Germinal center (tissue), 1 donor: ENCODE measurements around the gene HOXA4.

Source experiments
- DNase-seq: peaks from one replicate; pipeline ENCODE4 v3.0.0; 2012; ENCODE audit warnings: mixed read lengths, low spot score

HOXA4 gene

DNA sequence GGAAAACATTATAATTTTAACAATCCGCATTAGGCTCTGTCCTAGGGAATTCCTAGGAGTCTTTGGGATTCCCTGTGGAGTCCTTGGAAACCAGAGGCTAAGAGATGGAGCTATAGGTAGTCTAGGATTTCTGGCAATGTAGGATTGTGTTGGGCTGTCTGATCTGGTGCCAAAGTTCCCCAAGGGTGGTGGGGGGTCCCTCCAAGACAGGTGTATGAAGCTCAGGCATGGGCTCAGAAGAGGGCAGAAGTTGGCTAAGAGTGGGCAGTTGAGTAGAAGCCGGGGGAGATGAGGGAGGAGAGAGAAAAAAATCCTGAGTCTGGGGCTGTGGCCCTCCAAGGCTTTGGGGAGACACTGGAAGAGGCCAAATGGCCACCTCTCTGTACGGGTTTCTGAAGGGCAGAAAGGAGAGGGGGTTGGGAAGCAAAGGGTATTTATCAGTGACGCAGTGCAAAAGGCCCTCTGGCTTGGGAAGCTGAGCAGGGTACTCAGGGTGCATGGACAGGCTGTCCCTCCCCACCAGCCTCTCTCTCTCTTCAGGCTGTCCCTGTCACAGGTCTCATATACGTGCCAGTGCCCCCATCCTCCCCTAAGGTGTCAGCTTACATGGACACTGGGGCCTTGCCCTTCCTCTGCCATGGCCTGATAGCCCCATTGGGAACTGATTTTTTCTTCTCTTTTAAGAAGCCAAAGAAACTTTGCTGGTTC, 16.1 kb upstream of the HOXA4 start:
- no peak for DNase-seq

DNA sequence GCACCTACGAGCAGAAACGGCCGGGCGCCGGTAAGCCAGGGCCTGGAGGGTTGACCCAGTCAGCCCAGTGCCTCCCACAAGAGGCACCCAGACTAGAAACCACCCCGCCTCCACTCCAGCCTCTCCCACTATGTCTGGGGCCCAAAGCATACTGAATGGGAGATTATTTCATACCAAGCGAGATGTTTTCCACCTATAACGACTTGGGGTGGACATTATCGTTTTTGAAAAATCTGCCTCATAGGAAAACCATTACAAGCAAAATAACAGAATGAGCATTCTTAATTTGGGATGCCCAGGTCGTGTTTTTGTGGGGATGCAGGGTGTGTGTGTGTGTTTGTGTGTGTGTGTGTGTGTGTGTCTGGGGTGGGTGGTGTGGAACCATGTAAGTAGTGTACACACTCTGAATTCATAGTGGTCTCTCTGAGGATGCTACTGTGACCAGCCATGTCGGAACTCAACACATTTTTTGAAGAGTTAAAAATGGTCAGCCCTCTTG, 15.4 kb upstream of the HOXA4 start:
- DNase-seq, result no peak

DNA sequence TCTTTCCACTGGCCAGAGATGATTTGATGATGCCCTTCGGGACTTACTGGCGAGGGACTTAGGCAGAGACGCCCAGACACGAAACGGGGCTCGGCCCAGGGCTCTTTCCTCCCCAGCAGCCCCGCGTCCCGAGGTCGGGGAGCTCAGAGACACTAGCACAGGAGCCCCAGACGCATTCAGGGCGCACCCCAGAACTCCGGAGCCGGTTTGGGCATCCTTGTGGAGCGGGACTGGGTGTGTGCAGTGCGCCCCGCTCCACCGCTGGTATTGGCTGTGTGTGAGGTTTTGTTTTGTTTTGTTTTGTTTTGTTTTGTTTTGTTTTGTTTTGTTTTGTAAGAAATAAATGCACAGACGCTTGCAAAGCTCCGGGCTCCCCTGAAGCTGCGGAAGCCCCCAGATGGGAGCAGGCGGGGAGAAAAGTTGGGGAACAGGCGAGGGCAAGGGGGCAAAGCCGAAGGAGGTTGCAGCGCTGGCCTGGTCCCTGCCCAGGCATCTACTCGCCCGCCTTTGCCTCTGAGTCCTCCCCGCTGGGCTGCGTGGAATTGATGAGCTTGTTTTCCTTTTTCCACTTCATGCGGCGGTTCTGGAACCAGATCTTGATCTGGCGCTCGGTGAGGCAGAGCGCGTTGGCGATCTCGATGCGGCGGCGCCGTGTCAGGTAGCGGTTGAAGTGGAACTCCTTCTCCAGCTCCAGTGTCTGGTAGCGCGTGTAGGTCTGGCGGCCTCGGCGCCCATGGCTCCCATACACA, 14.8 kb upstream of the HOXA4 start:
- no peak for DNase-seq

DNA sequence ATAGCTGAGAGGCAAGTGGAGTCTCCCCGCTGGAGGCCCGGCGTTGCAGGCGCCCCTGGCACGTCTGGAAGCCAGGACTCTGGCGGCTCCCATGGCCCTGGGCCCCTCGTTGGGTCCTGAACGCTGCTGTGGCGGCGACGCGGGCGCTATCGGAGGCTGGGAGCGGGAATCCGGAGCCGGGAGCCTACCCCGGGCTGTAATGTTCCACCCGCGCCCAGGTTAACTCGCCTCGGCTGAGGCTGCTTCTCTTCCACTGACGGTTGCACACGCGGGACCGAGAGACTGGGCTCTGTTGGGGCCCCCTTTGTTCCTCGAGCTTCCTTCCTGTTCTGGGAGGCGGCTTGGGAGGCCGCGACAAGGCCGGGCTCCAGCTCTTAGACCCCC, 14.2 kb upstream of the HOXA4 start:
- DNase-seq, result no peak

DNA sequence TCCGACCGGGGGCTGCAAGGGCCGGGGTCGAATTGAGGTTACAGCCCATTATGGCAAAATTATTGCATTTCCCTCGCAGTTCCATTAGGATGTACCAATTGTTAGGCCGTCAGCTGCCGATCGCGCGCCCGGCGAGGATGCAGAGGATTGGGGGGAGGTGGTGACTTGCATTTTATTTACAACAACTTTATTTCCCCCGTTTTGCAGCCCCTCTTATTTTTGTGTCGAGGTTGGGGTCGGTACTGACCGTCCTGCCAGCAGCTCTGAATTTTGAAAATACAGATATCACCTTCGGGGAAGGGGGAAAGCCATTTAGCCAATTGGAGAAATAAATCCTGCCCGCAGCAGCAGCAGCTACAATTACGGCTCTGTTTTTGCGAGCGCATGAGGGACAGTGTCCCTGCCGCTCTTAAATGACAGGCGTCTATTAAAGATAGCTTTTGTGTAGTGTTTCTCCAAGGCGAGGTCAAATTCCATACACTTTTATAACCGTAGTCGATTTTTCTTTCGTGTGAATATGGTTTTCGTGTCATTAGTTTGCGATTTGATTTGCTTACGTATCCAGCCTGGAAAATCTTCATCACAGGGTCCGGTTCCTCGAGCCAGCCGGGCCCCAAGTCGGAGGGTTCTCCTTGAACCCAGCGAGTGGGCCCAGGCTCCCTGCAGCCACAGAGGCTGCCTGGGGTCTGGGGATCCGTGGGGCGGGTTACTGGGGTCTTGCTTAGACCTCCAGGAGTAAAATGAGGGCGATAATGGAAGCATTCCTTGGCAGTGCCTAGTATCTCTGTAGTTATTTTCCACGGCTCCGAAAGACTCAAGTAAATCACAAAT, 13.6 kb upstream of the HOXA4 start:
- DNase-seq, result no peak

DNA sequence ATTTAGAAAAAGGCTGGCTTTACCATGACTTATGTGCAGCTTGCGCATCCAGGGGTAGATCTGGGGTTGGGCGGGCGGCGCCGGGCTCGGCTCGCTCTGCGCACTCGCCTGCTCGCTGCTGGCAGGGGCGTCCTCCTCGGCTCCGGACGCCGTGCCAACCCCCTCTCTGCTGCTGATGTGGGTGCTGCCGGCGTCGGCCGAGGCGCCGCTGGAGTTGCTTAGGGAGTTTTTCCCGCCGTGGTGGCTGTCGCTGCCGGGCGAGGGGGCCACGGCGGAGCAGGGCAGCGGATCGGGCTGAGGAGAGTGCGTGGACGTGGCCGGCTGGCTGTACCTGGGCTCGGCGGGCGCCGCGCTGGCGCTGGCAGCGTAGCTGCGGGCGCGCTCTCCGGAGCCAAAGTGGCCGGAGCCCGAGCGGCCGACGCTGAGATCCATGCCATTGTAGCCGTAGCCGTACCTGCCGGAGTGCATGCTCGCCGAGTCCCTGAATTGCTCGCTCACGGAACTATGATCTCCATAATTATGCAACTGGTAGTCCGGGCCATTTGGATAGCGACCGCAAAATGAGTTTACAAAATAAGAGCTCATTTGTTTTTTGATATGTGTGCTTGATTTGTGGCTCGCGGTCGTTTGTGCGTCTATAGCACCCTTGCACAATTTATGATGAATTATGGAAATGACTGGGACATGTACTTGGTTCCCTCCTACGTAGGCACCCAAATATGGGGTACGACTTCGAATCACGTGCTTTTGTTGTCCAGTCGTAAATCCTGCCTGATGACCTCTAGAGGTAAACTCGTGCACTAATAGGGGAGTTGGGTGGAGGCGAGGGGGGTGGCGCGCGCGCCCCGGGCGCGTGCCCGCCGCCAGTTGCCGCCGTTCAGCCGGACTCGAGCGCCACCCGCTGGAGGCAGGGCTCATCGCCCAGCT, 12.7 kb upstream of the HOXA4 start, which contains the start of gene HOXA5:
TSS of gene HOXA5 (minus strand) at position 659 of the 927 bp plus-strand sequence. CDS start at position 585, 74 bp downstream.
- DNase-seq, result no peak

DNA sequence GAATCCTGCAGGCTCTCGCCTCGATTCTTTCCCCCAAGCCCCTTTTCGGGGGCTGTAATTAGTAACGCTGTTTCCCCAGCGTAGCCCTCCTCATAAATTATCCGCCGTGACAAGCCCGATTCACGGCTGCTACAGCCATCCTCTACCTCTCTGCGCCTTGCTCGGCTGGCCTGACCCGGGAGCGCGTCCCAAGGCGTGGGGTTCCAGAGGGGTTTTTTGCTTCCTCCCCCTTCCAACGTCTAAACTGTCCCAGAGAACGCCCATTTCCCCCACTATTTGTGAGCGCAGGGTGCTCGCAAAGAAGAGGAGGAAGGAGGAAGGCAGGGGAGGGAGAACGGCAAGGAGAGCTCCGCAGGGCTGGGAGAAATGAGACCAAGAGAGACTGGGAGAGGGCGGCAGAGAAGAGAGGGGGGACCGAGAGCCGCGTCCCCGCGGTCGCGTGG, 12.0 kb upstream of the HOXA4 start:
- no peak for DNase-seq

DNA sequence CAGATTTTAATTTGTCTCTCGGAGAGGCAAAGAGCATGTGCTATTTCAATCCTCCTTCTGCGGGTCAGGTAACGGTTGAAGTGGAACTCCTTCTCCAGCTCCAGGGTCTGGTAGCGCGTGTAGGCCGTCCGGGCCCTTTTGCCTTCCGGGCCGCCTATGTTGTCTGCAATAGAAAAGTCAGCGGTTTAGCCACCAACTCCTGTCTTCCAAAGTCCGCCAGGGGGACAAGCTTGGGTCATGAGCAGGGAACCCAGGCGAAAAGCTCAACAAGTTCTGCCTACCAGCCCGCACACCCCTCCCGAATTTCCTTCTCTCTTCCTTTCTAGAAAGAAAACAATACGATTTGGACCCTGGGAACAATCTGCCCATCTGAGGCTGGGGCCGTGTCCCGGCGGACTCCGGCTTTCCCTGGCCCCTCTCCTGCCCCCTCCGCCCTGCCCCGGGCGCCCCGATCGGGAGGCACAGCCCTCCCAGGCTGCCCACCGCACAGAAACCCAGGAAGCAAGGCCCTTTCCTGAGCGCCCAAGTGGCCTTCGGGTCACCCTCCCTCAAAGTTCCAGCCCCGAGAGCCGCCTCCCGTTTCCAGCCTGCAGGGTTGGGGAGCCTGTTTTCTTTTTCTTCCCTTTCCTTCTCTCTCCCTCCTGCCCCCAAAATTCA, 11.5 kb upstream of the HOXA4 start:
- DNase-seq, result no peak

DNA sequence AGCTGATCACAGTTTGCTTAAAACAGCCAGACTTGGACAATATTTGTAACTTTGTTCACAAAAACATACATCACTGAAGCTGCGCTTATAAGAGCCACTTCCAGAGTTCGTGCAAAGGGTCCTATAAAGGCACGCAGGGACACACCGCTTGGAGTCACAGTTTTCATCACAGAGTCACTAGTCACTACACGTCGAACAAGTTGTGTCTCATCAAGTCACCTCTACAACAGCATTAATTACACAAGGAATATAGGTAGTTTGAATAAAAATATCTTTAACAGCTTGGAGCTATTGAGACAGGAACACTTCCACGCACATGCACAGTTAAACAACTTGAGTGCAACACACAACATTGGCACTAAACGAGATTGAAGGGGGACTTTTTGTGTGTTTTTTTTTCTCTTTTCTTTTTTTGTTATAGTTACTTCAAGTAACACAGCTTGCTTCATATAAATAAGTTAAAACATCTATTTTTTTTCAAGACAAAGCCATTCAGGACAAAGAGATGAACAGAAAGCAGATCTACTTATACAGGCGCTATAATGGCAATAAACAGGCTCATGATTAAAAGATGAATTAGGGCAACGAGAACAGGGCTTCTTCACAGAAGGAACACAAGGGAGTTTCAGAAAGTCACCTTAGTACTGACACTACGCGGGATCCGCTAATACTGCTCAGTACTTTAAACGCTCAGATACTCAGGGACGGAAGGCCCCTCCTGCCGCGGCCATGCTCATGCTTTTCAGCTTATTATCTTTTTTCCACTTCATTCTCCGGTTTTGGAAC, 10.8 kb upstream of the HOXA4 start:
- no peak for DNase-seq

DNA sequence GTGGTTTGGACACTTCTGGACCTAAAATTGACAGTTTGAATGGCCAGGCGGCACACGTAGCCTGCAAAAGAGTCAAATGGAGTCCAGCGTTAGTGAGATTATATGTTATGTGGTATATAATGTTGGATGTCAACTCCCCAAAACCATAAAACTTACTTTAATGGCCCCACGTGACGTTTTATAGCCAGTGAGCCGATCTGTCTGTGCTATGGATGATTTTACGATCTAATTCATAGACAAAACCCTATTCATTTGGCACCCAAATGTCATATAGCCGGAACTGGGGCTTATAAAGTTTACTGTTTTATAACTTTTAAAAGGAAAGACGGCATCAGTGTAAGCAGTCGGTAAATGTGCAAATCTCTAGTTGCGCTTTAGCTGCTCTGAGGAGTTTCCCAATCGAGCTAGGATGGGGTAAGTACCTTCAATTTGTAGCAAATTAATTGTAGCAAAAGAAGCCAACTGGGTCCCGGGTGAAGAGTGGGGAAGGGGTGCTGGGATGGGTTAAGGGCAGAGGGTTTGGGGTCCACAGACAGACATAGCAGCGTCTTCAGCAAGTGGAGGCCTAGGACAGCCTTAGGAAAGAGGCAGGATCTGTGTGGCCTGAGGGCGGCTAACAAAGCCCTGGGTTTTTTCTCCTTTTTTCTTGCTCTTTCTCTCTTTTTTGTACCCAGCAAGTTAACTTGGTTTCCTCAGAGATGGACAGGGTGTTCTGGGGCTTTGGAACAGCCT, 9.7 kb upstream of the HOXA4 start:
- DNase-seq, result no peak

DNA sequence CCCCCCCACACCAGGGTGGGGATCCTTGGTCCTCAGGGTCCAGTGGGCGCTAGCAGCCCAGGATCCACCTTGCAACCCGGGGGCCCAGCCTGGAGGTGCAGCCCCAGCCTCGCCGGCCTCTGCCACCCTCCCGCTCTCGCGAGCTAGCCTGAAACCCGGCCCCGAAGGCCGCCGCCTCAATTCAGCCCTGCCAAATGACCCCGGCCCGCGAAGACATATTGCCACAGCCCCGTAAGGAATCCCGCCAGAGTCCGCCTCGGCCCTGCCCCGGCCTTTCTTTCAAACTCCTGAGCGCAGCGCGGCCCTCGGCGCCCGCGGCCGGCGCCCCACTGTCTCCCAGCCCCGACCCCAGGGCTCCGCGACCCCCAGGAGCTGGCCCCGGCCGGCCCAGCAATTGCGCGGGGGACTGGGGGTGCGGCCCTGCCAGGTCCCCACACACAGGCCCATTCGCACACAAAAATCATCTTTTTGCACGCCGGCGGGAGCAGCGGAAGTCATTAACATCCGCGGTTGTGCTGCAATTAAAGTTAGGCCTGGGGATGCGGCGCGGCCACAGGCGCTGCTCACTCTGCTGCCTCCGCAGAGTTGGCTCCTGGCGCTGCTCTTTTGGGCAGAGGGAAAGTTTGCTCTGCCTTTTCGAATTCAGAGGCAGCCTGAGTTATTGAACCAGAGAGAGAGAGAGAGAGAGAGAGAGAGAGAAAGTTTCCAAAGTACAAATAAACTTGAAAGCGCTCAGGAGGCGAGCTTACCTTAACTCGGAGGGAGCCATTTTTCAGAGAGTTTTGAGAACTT, 9.0 kb upstream of the HOXA4 start:
- no peak for DNase-seq

DNA sequence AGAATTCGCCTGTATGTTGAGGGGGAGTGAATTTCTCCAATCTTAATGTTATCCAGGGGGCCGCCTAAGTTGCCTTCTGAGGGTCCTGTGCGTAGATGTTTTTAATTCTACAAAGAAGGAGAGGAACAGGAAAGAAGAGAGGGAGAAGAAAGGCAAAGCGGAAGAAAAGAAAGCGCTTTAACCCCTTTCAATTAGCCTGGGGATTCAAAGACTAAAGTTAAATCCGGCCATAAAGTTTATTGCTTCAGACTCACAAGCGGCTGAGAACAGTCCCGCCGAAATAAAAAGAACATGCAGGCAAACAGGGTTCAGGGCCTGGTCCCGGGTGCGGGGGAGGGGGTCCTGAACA, 8.4 kb upstream of the HOXA4 start:
- no peak for DNase-seq

DNA sequence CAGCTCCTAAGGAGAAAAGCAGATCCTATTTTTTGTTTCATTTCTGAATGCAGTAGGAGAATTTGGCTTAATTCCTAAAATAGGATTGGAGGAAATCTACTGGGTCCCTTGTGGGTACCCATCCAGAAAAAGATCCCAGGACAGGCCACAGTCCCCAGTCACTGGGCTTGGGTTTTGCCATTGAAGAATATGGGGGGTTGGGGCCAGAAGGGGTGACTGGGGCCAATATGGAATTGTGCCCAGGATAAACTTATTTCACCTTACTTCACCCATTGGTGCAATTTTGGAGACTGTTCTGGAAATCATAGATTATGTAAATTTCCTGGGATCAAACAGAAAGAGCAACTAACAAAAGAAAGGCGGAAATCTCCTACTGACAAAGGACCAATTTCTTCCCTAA, 7.9 kb upstream of the HOXA4 start:
- DNase-seq, result no peak

DNA sequence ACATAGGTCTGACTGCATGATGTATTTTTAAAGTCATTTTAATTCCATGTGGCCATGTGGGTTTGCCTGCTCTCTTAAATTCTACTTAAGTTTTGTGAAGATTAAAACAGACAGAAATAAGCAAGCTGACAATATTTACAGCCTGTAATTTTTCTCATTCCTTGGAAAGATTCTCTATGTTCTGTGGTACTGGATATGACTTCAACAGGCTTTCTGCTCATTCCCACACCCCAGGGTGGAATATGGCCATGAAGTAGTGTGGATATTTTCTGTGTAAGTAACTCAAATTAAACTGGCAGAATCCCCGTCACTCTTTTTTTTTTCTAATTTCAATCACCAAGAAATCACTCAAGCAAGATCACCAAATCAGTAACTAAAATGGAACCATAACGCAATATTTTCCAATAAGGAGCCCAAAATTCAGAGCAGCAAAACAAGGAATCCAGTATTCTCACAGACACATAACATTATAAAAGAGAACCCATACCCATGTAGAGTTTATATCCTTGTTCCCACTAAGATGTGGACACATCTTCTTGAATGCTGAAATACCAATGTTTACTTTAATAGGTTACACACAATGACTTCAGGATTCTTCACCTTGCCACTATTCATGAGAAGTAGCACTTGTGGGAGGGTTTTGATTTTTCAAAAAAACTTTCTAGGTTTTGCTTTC, 7.2 kb upstream of the HOXA4 start:
- DNase-seq, result no peak

DNA sequence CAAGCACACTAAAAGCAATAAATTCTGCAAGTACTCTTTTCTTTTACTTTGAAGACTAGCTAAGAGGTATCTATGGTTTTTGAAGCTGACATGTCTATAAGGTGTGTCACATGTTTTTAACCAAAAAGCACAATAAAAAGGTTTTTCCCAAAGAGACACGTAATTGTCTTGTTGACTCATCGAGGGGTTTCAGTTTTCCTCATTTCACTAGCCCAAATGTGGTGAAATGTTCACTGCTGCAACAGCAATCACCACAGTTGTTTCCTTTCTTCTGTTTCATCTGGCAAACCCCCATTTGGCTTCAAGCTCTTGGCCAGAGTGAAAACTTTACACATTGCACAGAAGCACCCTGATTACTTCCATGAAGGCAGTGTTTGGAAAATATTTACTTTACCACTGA, 3.8 kb upstream of the HOXA4 start:
- no peak for DNase-seq

DNA sequence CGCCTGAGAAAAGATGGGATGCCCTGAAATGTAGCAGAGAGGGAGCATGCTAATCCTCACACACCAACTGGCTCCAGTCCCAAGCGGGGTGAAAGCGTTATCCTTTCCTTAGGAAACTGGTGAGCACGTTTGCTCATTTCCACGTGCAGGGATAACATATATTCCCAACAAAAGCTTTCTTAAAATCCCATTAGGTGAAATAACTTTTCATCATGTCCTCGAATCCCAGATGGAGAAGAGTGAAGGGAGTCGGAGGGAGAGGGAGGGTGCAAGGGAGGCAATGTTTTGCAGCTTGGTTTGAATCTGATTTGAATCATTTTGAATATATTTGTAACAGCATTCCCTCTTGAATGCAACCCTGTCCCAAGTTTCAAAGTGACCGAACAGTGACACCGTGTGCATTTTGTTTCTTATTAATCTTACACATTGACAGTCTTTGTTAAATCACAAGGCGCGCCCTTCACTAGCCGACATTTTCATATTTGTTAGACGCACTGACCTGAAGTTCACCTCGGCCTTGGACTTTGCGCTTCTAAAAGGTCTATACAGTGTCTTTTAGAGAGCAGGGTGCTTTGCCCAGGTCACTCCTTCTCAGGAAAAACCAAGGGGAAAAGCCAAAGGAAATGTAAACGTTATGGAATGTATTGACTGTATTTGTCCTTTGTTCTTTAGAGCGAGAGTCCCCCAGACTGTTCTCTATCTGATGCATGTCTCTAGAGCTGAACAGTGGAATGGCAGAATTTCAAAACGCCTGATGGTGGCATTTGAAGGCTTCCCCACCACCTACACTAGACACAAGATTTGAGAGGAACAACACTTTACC, 3.1 kb upstream of the HOXA4 start:
- no peak for DNase-seq

DNA sequence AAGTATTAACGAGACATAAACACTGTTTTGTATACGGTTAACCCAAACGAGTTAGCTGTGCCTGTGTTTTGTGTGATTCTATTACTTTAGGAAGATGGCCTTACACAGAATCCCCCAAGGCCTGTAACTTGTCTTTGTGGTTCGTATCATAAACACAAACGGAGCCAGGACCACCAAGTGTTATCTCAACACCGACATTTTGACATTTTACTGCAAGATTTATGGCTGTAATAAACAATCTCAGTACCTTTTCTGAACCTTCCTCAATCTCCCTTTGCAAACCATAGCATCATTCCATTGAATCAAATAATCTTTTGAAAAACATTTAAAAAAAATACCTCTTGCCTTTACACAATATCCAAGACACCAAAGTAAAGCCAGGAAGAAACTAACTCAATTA, 2.4 kb upstream of the HOXA4 start:
- DNase-seq, result no peak
